Choroid plexus epithelial cell (primary cell): ENCODE measurements around the gene VEZT.

ENCODE experiments used
- DNase-seq: peaks from one replicate; pipeline ENCODE4 v3.0.0-alpha.2; 2010; ENCODE audit warnings: low read depth
- H3K4me3 ChIP-seq: 2 replicates; pipeline ENCODE4 v1.5.1; 2011; ENCODE audit warnings: low read depth, mild to moderate bottlenecking, control low read depth, low read length, moderate library complexity
- TF ChIP-seq, protein P1 (sequence below): conservative IDR thresholded peaks from 2 replicates; pipeline ENCODE4 v1.5.1; 2011; ENCODE audit warnings: low read depth, mild to moderate bottlenecking, control low read depth, inconsistent platforms, low read length, moderate library complexity

VEZT gene

DNA sequence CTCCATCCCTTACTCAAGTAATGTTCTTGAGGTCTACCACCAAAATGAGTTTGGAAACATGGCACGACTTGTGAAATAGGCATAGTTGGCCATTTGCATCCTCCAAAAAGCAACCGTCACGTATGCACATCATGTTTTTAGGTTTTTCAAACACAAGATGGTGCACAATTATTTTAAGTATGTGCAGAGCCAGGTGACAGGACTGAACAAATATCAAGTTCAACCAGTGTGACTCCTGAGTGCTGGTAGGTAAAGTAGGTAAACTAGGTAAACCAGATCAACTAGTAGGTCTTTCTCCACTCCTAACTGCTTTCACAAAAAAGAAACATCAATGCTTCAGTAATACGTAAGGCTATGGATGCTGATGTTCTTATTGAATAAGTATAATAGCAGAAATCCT is 39.5 kb upstream of the VEZT start:
- TF ChIP-seq, protein P1, sequence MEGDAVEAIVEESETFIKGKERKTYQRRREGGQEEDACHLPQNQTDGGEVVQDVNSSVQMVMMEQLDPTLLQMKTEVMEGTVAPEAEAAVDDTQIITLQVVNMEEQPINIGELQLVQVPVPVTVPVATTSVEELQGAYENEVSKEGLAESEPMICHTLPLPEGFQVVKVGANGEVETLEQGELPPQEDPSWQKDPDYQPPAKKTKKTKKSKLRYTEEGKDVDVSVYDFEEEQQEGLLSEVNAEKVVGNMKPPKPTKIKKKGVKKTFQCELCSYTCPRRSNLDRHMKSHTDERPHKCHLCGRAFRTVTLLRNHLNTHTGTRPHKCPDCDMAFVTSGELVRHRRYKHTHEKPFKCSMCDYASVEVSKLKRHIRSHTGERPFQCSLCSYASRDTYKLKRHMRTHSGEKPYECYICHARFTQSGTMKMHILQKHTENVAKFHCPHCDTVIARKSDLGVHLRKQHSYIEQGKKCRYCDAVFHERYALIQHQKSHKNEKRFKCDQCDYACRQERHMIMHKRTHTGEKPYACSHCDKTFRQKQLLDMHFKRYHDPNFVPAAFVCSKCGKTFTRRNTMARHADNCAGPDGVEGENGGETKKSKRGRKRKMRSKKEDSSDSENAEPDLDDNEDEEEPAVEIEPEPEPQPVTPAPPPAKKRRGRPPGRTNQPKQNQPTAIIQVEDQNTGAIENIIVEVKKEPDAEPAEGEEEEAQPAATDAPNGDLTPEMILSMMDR = no peak
- H3K4me3 ChIP-seq = no peak overlapping the region
- no peak for DNase-seq

DNA sequence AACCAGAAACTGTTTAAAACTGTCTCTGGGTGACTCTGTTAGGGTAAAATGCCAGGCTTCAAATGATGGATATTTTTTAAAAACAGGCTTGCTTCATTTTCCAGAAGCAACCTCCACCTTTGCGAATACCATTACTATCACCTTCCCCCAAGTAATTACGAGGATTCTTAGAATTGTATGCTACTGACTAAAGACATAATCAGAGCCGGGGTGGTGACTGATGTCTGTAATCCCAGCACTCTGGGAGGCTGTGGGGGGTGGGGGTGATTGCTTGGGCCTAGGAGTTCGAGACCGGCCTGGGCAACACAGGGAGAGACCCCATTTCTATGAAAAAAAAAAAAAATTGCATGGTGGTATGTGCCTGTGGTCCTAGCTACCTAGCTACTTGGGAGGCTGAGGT is 38.6 kb upstream of the VEZT start:
- DNase-seq = no peak
- TF ChIP-seq, protein P1 = no peak
- H3K4me3 ChIP-seq = no peak overlapping the region

DNA sequence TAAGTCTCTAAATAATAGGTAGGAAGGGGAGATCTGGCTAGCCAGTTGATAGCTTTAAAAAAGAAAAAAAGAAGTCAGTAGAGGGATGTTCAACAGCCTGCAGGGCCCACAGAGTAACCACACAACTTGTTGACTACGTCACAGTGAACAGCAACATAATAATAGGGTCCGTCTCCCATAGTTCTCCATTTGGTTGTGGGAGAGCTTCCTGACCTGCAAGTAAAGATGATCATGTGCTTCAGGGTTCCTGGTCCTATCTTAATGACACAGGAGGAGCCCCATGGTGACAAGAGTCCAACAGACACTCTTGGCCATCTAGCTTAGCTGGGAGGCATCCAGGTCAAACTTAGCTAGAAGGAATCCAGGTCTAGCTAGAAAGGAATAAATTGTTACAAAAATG is 36.5 kb upstream of the VEZT start:
- H3K4me3 ChIP-seq = no peak overlapping the region
- DNase-seq = no peak
- TF ChIP-seq, protein P1 = no peak

DNA sequence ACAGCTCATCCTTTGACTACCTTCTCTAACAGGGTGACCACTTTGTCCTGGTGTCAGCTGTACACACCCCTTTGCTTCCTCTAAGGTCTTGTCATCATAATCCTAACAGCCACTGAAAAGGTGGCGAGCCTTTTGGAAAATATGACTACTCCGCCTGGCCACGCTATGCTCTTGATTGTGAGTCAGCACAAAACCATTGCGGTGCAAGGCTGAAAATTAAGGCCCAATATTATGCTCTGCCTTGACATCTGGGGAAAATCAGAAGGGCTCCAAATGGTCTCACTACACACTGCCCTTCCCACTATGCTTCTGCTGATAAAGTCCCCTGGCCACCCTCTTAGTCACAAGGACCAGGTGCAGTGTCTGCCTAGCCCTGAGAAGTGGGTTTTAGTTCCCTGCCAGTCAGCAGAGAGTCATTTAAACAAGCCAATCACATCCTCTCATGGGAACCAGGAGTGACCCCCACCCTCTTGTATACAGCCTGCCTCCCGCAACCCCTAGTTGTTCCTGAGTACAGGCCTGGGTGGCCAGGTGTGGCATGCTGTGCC is 34.7 kb upstream of the VEZT start:
- DNase-seq = peak; percentile 83
- no peak overlapping the region for H3K4me3 ChIP-seq
- TF ChIP-seq, protein P1 = no peak

DNA sequence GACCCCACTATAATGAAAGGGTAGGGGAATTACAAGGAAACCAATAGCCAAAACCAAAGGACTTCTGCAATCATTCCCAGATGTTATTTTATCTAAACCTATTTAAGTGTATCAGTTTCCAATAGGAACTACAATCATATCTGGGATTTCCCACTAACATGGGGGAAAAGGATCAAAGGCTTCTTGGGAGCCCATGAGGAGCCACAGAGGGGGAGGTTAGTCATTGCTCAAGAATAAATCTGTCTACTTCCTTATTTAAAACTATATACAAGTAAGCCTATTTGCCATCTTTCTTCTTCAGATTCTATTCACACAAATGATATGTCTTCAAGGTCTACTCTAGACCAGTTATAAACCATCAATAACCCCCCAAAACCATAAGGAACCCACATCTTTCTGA is 33.5 kb upstream of the VEZT start:
- no peak overlapping the region for H3K4me3 ChIP-seq
- TF ChIP-seq, protein P1 = no peak
- no peak for DNase-seq

DNA sequence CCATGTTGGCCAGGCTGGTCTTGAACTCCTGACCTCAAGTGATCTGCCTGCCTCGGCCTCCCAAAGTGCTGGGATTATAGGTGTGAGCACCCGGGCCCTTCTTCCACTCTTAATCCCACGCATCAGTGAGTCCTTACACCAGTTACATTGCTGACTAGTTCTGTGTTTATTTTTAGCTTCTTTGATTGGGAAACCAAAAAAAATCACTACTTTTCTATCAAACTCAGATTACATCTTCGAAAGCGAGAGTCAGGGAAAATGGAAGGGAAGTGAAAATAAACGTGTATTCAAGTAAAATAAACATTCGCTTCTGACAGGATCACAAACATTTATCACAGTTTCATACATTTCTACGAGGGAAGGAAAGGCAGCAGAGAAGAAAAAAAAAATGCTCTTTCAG is 32.5 kb upstream of the VEZT start:
- TF ChIP-seq, protein P1 = no peak
- H3K4me3 ChIP-seq = no peak overlapping the region
- peak; percentile 48 for DNase-seq

DNA sequence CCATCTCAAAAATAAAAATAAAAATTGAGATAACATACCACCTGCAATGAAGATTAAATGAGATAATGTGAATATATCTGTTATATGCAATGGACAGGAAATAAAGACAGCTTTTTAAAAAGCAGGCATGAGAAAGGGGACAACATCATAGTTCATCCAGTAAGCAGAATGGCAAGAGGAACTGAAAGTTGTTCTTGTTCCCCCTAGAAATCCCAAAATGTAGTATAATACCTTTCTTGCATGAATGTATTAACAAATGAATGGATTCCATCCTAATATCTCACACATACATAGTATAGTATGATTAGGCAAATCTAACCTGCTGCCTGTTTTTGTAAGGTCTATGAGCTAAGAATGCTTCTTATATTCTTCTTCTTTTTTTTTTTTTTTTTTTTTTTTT is 31.8 kb upstream of the VEZT start:
- no peak for DNase-seq
- no peak overlapping the region for H3K4me3 ChIP-seq
- TF ChIP-seq, protein P1 = no peak
